ENCODE results near the gene USP37.

GRCh38 chr2:218403810-218404209 lies 164.3 kb downstream of the USP37 start:
- TF ChIP-seq CTCF (IDR thresholded peaks at IDR 0.05; ENCODE audit: low read depth, low read length, poor library complexity, severe bottlenecking) (no peak), EZH2phosphoT487 (IDR thresholded peaks at IDR 0.05; ENCODE audit: borderline replicate concordance, low read length) (no peak)

All from DOHH2 (cell line).